GM23338 (cell line): ENCODE data around the gene IPCEF1.

ENCODE experiments used
- POLR2AphosphoS5 ChIP-seq: IDR thresholded peaks from 2 replicates; pipeline ENCODE4 v1.6.1; 2016; ENCODE audit warnings: antibody characterized with exemption, low read depth
- ZNF114 ChIP-seq: fragments of 250-450 bp; sonication (Bioruptor Pico); IDR thresholded peaks from 2 replicates; pipeline ENCODE4 v1.5.0; 2020; ENCODE audit warnings: mild to moderate bottlenecking, moderate library complexity
- ZNF331 ChIP-seq: fragments of 250-450 bp; sonication (Bioruptor Pico); IDR thresholded peaks from 2 replicates; pipeline ENCODE4 v1.5.0; 2020; ENCODE audit warnings: low read depth, mild to moderate bottlenecking, moderate library complexity
- TF ChIP-seq, protein P1 (sequence below), 2 experiments: fragments of 200-600 bp in 1 of 2; sonication (generic) in 1 of 2; conservative IDR thresholded peaks; 2 replicates each; pipeline versions ENCODE4 v1.5.1 to v1.6.1; 2016 to 2017; ENCODE audit warnings: antibody characterized with exemption in 2 of 2, low read depth in 2 of 2, mild to moderate bottlenecking in 2 of 2, moderate library complexity in 1 of 2
- TF ChIP-seq, protein P2 (sequence below): fragments of 250-450 bp; sonication (Bioruptor Pico); IDR thresholded peaks from 2 replicates; pipeline ENCODE4 v1.5.0; 2020; ENCODE audit warnings: mild to moderate bottlenecking, moderate library complexity

DNA sequence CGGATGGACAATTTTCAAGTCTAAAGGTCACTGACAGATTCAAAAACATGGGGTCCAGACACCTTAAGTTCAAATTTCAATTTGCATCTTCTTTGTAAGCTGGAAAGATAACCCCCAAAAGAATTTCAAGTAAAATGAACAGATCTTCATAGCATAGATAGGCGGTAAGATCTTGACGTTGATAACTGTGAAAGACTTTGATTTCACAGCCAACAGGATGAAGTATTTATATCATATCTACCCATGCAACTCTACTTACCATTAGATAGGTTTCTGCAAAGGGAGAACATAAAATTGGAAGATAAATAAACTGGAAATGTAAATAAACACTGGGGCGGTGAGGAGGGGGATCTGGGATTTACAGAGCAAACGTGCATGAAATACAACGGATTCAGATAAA lies 137.8 kb downstream of the IPCEF1 start:
- TF ChIP-seq, protein P1, sequence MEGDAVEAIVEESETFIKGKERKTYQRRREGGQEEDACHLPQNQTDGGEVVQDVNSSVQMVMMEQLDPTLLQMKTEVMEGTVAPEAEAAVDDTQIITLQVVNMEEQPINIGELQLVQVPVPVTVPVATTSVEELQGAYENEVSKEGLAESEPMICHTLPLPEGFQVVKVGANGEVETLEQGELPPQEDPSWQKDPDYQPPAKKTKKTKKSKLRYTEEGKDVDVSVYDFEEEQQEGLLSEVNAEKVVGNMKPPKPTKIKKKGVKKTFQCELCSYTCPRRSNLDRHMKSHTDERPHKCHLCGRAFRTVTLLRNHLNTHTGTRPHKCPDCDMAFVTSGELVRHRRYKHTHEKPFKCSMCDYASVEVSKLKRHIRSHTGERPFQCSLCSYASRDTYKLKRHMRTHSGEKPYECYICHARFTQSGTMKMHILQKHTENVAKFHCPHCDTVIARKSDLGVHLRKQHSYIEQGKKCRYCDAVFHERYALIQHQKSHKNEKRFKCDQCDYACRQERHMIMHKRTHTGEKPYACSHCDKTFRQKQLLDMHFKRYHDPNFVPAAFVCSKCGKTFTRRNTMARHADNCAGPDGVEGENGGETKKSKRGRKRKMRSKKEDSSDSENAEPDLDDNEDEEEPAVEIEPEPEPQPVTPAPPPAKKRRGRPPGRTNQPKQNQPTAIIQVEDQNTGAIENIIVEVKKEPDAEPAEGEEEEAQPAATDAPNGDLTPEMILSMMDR (conservative IDR thresholded peaks at IDR 0.05; ENCODE audit: low read depth in 2 of 2): no peak
- no peak for TF ChIP-seq POLR2AphosphoS5
- TF ChIP-seq, protein P2, sequence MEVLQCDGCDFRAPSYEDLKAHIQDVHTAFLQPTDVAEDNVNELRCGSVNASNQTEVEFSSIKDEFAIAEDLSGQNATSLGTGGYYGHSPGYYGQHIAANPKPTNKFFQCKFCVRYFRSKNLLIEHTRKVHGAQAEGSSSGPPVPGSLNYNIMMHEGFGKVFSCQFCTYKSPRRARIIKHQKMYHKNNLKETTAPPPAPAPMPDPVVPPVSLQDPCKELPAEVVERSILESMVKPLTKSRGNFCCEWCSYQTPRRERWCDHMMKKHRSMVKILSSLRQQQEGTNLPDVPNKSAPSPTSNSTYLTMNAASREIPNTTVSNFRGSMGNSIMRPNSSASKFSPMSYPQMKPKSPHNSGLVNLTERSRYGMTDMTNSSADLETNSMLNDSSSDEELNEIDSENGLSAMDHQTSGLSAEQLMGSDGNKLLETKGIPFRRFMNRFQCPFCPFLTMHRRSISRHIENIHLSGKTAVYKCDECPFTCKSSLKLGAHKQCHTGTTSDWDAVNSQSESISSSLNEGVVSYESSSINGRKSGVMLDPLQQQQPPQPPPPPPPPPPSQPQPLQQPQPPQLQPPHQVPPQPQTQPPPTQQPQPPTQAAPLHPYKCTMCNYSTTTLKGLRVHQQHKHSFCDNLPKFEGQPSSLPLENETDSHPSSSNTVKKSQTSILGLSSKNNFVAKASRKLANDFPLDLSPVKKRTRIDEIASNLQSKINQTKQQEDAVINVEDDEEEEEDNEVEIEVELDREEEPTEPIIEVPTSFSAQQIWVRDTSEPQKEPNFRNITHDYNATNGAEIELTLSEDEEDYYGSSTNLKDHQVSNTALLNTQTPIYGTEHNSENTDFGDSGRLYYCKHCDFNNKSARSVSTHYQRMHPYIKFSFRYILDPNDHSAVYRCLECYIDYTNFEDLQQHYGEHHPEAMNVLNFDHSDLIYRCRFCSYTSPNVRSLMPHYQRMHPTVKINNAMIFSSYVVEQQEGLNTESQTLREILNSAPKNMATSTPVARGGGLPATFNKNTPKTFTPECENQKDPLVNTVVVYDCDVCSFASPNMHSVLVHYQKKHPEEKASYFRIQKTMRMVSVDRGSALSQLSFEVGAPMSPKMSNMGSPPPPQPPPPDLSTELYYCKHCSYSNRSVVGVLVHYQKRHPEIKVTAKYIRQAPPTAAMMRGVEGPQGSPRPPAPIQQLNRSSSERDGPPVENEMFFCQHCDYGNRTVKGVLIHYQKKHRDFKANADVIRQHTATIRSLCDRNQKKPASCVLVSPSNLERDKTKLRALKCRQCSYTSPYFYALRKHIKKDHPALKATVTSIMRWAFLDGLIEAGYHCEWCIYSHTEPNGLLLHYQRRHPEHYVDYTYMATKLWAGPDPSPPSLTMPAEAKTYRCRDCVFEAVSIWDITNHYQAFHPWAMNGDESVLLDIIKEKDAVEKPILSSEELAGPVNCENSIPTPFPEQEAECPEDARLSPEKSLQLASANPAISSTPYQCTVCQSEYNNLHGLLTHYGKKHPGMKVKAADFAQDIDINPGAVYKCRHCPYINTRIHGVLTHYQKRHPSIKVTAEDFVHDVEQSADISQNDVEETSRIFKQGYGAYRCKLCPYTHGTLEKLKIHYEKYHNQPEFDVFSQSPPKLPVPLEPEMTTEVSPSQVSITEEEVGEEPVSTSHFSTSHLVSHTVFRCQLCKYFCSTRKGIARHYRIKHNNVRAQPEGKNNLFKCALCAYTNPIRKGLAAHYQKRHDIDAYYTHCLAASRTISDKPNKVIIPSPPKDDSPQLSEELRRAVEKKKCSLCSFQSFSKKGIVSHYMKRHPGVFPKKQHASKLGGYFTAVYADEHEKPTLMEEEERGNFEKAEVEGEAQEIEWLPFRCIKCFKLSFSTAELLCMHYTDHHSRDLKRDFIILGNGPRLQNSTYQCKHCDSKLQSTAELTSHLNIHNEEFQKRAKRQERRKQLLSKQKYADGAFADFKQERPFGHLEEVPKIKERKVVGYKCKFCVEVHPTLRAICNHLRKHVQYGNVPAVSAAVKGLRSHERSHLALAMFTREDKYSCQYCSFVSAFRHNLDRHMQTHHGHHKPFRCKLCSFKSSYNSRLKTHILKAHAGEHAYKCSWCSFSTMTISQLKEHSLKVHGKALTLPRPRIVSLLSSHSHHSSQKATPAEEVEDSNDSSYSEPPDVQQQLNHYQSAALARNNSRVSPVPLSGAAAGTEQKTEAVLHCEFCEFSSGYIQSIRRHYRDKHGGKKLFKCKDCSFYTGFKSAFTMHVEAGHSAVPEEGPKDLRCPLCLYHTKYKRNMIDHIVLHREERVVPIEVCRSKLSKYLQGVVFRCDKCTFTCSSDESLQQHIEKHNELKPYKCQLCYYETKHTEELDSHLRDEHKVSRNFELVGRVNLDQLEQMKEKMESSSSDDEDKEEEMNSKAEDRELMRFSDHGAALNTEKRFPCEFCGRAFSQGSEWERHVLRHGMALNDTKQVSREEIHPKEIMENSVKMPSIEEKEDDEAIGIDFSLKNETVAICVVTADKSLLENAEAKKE: no peak
- TF ChIP-seq ZNF331 (CRISPR knock-in tag): no peak
- no peak for TF ChIP-seq ZNF114 (CRISPR knock-in tag)
